Measurements from ENCODE around the gene ZNF831. TPM values are rescaled to one million over a fixed set of nuclear protein-coding genes. Genes with fewer than 3 reads are reported as not detected.

The ZNF831 gene
- polyA plus RNA-seq, 1 of the 3 experiments (the other 2 are of a cell fraction) = not detected

DNA sequence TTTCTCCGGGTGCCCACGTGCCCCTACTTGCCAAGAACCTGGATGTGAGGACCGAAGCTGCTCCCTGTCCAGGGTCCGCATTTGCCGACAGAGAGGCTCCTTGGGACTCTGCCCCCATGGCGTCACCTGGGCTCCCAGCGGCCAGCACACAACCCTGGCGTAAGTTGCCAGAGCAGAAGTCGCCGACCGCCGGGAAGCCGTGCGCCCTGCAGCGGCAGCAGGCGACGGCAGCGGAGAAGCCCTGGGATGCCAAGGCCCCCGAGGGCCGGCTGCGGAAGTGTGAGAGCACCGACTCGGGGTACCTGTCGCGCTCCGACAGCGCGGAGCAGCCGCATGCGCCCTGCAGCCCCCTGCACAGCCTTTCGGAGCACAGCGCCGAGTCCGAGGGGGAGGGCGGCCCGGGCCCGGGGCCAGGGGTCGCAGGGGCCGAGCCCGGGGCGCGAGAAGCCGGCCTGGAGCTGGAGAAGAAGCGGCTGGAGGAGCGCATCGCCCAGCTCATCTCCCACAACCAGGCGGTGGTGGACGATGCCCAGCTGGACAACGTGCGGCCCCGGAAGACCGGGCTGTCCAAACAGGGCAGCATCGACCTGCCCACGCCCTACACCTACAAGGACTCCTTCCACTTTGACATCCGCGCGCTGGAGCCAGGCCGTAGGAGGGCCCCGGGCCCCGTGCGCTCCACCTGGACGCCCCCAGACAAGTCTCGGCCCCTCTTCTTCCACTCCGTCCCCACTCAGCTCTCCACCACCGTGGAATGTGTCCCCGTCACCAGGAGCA is 28.3 kb downstream of the ZNF831 start (continued):
- TF ChIP-seq, protein P1, sequence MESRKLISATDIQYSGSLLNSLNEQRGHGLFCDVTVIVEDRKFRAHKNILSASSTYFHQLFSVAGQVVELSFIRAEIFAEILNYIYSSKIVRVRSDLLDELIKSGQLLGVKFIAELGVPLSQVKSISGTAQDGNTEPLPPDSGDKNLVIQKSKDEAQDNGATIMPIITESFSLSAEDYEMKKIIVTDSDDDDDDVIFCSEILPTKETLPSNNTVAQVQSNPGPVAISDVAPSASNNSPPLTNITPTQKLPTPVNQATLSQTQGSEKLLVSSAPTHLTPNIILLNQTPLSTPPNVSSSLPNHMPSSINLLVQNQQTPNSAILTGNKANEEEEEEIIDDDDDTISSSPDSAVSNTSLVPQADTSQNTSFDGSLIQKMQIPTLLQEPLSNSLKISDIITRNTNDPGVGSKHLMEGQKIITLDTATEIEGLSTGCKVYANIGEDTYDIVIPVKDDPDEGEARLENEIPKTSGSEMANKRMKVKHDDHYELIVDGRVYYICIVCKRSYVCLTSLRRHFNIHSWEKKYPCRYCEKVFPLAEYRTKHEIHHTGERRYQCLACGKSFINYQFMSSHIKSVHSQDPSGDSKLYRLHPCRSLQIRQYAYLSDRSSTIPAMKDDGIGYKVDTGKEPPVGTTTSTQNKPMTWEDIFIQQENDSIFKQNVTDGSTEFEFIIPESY (IDR thresholded peaks at IDR 0.05; ENCODE audit: borderline replicate concordance, low read depth) = no peak
- TF ChIP-seq JUND (IDR thresholded peaks at IDR 0.05) = no peak

DNA sequence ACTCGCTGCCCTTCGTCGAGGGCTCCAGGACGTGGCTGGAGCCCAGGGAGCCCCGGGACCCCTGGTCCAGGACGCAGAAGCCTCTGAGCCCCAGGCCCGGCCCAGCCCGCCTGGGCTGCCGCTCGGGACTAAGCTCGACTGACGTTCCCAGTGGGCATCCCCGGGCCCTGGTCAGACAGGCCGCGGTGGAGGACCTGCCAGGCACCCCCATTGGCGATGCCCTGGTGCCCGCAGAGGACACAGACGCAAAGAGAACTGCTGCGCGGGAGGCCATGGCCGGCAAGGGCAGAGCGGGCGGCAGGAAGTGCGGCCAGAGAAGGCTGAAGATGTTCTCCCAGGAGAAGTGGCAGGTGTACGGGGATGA is 28.9 kb downstream of the ZNF831 start:
- no peaks in the 10 kb centered on the region for H3K9me3 ChIP-seq
- no peaks in the 10 kb centered on the region for H3K9me2 ChIP-seq
- no peak for DNase-seq
- no peak overlapping the region for H3K4me3 ChIP-seq (ENCODE audit: low read depth in 2 of 2, low read length in 1 of 2)
- H3K27ac ChIP-seq (ENCODE audit: low read depth in 2 of 2, low read length in 1 of 2) = no peak overlapping the region
- no peak overlapping the region for H3K9ac ChIP-seq
- no peak for TF ChIP-seq FOSL2 (IDR thresholded peaks at IDR 0.05; ENCODE audit: borderline replicate concordance, low read depth)
- H3K79me2 ChIP-seq (ENCODE audit: insufficient read depth) = no peaks in the 10 kb centered on the region
- no peak overlapping the region for H3K4me2 ChIP-seq
- POLR2A ChIA-PET = no interaction called here
- no peaks in the 10 kb centered on the region for H3K27me3 ChIP-seq (ENCODE audit: insufficient read depth)
- no peaks in the 10 kb centered on the region for H4K20me1 ChIP-seq (ENCODE audit: insufficient read depth)
- H3K36me3 ChIP-seq (replicated peaks in 1 of 2; ENCODE audit: control insufficient read depth in 1 of 2, insufficient read depth in 2 of 2, low read length in 1 of 2) = no peaks in the 10 kb centered on the region
- no peak overlapping the region for H2AFZ ChIP-seq (ENCODE audit: low read depth)
- CTCF ChIA-PET = no interaction called here
- no peaks in the 10 kb centered on the region for H3F3A ChIP-seq (replicated peaks; ENCODE audit: insufficient read depth)
- H3K4me1 ChIP-seq (ENCODE audit: control insufficient read depth in 1 of 2, insufficient read depth in 2 of 2, low read depth in 1 of 2, low read length in 1 of 2) = no peaks in the 10 kb centered on the region
- WGBS (ENCODE audit: low lambda C conversion rate) = 78% methylated on average over 10 of the region's 25 CpGs

DNA sequence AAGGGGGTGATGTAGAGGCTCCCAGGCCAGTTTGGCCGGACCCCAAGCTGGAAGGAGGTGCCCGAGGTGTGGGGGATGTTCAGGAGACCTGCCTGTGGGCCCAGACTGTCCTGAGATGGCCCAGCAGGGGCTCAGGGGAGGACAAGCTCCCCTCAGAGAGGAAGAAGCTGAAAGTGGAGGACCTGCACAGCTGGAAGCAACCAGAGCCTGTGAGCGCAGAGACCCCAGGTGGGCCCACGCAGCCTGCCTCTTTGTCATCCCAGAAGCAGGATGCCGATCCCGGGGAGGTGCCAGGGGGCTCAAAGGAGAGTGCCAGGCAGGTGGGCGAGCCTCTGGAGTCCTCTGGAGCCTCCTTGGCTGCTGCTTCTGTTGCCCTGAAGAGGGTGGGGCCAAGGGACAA is 29.7 kb downstream of the ZNF831 start:
- ChIA-PET POLR2A (no interaction called here), CTCF (no interaction called here)
- no peak overlapping the region for H3K27ac ChIP-seq (ENCODE audit: low read depth in 2 of 2, low read length in 1 of 2)
- H3K36me3 ChIP-seq (replicated peaks in 1 of 2; ENCODE audit: control insufficient read depth in 1 of 2, insufficient read depth in 2 of 2, low read length in 1 of 2) = no peaks in the 10 kb centered on the region
- no peaks in the 10 kb centered on the region for H3K4me1 ChIP-seq (ENCODE audit: control insufficient read depth in 1 of 2, insufficient read depth in 2 of 2, low read depth in 1 of 2, low read length in 1 of 2)
- WGBS (ENCODE audit: low lambda C conversion rate) = 21% methylated on average over 4 of the region's 7 CpGs
- H3K9me3 ChIP-seq = no peaks in the 10 kb centered on the region
- no peaks in the 10 kb centered on the region for H3F3A ChIP-seq (replicated peaks; ENCODE audit: insufficient read depth)
- no peaks in the 10 kb centered on the region for H3K9me2 ChIP-seq
- TF ChIP-seq NRF1 (IDR thresholded peaks at IDR 0.05; ENCODE audit: low read depth, low read length) = no peak
- no peak for TF ChIP-seq RAD21 (IDR thresholded peaks at IDR 0.05; ENCODE audit: low read length)
- TF ChIP-seq, protein P2, sequence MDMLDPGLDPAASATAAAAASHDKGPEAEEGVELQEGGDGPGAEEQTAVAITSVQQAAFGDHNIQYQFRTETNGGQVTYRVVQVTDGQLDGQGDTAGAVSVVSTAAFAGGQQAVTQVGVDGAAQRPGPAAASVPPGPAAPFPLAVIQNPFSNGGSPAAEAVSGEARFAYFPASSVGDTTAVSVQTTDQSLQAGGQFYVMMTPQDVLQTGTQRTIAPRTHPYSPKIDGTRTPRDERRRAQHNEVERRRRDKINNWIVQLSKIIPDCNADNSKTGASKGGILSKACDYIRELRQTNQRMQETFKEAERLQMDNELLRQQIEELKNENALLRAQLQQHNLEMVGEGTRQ (IDR thresholded peaks at IDR 0.05; ENCODE audit: borderline replicate concordance, low read depth, low read length) = no peak
- TF ChIP-seq GATA2 (CRISPR knock-in tag; IDR thresholded peaks at IDR 0.05) = no peak
- TF ChIP-seq, protein P3, sequence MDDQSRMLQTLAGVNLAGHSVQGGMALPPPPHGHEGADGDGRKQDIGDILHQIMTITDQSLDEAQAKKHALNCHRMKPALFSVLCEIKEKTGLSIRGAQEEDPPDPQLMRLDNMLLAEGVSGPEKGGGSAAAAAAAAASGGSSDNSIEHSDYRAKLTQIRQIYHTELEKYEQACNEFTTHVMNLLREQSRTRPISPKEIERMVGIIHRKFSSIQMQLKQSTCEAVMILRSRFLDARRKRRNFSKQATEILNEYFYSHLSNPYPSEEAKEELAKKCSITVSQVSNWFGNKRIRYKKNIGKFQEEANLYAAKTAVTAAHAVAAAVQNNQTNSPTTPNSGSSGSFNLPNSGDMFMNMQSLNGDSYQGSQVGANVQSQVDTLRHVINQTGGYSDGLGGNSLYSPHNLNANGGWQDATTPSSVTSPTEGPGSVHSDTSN (IDR thresholded peaks at IDR 0.05) = no peak
- TF ChIP-seq POLR2AphosphoS5 (IDR thresholded peaks at IDR 0.05; ENCODE audit: low read depth, low read length) = no peak
- no peak for TF ChIP-seq SMC3 (IDR thresholded peaks at IDR 0.05; ENCODE audit: low read depth, low read length)
- TF ChIP-seq, protein P4, sequence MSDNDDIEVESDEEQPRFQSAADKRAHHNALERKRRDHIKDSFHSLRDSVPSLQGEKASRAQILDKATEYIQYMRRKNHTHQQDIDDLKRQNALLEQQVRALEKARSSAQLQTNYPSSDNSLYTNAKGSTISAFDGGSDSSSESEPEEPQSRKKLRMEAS (IDR thresholded peaks at IDR 0.05; ENCODE audit: low read depth) = no peak
- TF ChIP-seq EZH2phosphoT487 (IDR thresholded peaks at IDR 0.05; ENCODE audit: borderline replicate concordance, low read depth) = no peak
- no peak for TF ChIP-seq CHD2 (IDR thresholded peaks at IDR 0.05; ENCODE audit: low read length, partially characterized antibody)
- H3K79me2 ChIP-seq (ENCODE audit: insufficient read depth) = no peaks in the 10 kb centered on the region
- H2AFZ ChIP-seq (ENCODE audit: low read depth) = no peak overlapping the region
- DNase-seq = no peak
- H3K4me3 ChIP-seq (ENCODE audit: low read depth in 2 of 2, low read length in 1 of 2) = no peak overlapping the region
- no peak overlapping the region for H3K9ac ChIP-seq
- no peak overlapping the region for H3K4me2 ChIP-seq
- H4K20me1 ChIP-seq (ENCODE audit: insufficient read depth) = no peaks in the 10 kb centered on the region
- H3K27me3 ChIP-seq (ENCODE audit: insufficient read depth) = no peaks in the 10 kb centered on the region
